ENCODE measurements around the gene MAGIX.
"Not testable (repeated sequence)": the region's sequence is repeated elsewhere in the genome, so short reads cannot be mapped to it uniquely, and the experiment has no call there.

Gene MAGIX

GRCh38 chrX:49139713-49140112 is 22.8 kb upstream of the MAGIX start:
- Histone ChIP-seq H3K27me3 (ENCODE audit: control insufficient read depth in 1 of 2, insufficient read depth in 2 of 2, low read length in 2 of 2) (no peaks in the 10 kb centered on the region), H3K36me3 (ENCODE audit: control insufficient read depth in 1 of 2, insufficient read depth in 2 of 2, low read length in 2 of 2) (no peaks in the 10 kb centered on the region), H3K27ac (ENCODE audit: low read depth, low read length) (no peak overlapping the region), H3K4me3 (ENCODE audit: low read depth in 1 of 2, low read length in 2 of 2) (no peak overlapping the region), H3K9ac (ENCODE audit: low read depth in 1 of 2, low read length in 2 of 2) (no peak overlapping the region), H3K4me1 (ENCODE audit: control insufficient read depth in 1 of 2, insufficient read depth in 2 of 2, low read length in 2 of 2) (no peaks in the 10 kb centered on the region), H3K9me3 (ENCODE audit: control insufficient read depth in 1 of 2, low read length in 2 of 2) (peaks cover 13 to 21% of the 10 kb centered on the region in 2 donors)

DNA sequence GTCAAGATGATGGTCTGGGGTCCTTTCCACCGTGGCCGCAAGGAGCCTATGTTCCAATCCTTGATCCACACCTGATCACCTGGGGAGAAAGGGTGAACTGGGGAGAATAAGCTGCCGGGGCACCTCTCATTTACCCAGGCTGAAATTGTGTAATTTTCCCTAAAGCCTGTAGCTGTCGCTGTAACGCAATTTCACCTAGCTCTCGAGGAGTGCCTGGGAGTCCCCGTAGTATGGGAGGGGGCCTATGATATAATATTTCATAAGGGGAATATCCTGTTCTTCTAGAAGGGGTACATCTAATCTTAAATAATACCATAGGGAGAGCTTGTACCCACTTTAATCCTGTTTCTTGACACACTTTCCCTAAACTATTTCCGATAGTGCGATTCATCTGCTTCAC is 20.3 kb upstream of the MAGIX start:
- not testable (repeated sequence) for H3K36me3 ChIP-seq (ENCODE audit: control insufficient read depth in 1 of 2, insufficient read depth in 2 of 2, low read length in 2 of 2); H3K27ac ChIP-seq (ENCODE audit: low read depth, low read length)
- peaks cover 13 to 21% of the 10 kb centered on the region in 2 donors for H3K9me3 ChIP-seq (ENCODE audit: control insufficient read depth in 1 of 2, low read length in 2 of 2)

GRCh38 chrX:49143154-49143553 is 19.4 kb upstream of the MAGIX start:
- not testable (repeated sequence) for H3K9ac ChIP-seq (ENCODE audit: low read depth in 1 of 2, low read length in 2 of 2); H3K27me3 ChIP-seq (ENCODE audit: control insufficient read depth in 1 of 2, insufficient read depth in 2 of 2, low read length in 2 of 2); H3K4me1 ChIP-seq (ENCODE audit: control insufficient read depth in 1 of 2, insufficient read depth in 2 of 2, low read length in 2 of 2); H3K27ac ChIP-seq (ENCODE audit: low read depth, low read length); H3K4me3 ChIP-seq (ENCODE audit: low read depth in 1 of 2, low read length in 2 of 2); H3K36me3 ChIP-seq (ENCODE audit: control insufficient read depth in 1 of 2, insufficient read depth in 2 of 2, low read length in 2 of 2)
- peaks cover 13 to 21% of the 10 kb centered on the region in 2 donors for H3K9me3 ChIP-seq (ENCODE audit: control insufficient read depth in 1 of 2, low read length in 2 of 2)

More for the DNA sequence above, 20.3 kb upstream of the MAGIX start:
- H3K27me3 ChIP-seq (ENCODE audit: control insufficient read depth in 1 of 2, insufficient read depth in 2 of 2, low read length in 2 of 2); H3K9ac ChIP-seq (ENCODE audit: low read depth in 1 of 2, low read length in 2 of 2); H3K4me1 ChIP-seq (ENCODE audit: control insufficient read depth in 1 of 2, insufficient read depth in 2 of 2, low read length in 2 of 2); H3K4me3 ChIP-seq (ENCODE audit: low read depth in 1 of 2, low read length in 2 of 2): not testable (repeated sequence)

DNA sequence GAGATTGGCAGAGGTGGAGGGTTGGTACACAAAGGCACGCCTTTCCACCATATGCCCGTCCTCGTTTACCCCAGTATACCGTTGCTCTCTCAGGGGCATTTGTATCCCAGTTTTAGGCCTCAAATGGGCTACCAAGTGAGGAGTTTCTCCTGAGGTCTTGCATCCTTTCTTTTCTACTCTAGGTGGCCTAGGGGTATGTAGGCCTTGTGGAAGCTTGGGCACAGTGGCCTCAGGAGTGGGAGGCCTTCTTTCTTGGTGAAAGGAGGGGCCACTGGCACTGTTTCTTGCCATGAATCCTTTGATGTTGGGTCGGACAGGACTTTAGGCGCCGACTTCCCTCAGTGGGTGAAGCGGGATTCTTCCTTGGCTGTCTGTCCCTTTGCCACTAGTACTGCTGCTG is 15.3 kb upstream of the MAGIX start:
- H3K4me1 ChIP-seq (ENCODE audit: control insufficient read depth in 1 of 2, insufficient read depth in 2 of 2, low read length in 2 of 2), result peaks cover 0 to 7% of the 10 kb centered on the region in 2 donors
- H3K9me3 ChIP-seq (ENCODE audit: control insufficient read depth in 1 of 2, low read length in 2 of 2), result no peaks in the 10 kb centered on the region
- no peak overlapping the region for H3K9ac ChIP-seq (ENCODE audit: low read depth in 1 of 2, low read length in 2 of 2)
- no peaks in the 10 kb centered on the region for H3K36me3 ChIP-seq (ENCODE audit: control insufficient read depth in 1 of 2, insufficient read depth in 2 of 2, low read length in 2 of 2)
- no peaks in the 10 kb centered on the region for H3K27me3 ChIP-seq (ENCODE audit: control insufficient read depth in 1 of 2, insufficient read depth in 2 of 2, low read length in 2 of 2)
- H3K27ac ChIP-seq (ENCODE audit: low read depth, low read length), result no peak overlapping the region
- no peak overlapping the region for H3K4me3 ChIP-seq (ENCODE audit: low read depth in 1 of 2, low read length in 2 of 2)

DNA sequence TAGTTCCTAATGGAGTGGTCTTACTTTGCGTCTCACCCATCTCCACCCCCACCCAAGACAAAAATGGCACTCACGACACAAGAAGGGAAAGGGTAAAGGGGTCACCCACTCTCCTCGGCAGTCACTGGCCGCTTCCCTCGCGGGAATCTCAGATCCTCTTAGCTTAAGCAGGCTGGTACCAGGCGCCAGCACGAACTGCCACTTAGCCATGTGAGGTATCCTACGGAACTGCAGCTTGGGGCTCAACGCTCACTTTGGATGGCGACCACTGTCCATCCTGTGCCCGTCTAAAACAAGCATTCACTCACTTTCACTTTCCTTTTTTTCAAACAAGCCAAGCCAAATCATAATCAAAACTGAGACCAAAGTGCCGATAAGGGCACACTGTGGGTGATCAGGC is 14.6 kb upstream of the MAGIX start:
- Histone ChIP-seq H3K27ac (ENCODE audit: low read depth, low read length) (no peak overlapping the region), H3K9ac (ENCODE audit: low read depth in 1 of 2, low read length in 2 of 2) (no peak overlapping the region), H3K27me3 (ENCODE audit: control insufficient read depth in 1 of 2, insufficient read depth in 2 of 2, low read length in 2 of 2) (no peaks in the 10 kb centered on the region), H3K4me1 (ENCODE audit: control insufficient read depth in 1 of 2, insufficient read depth in 2 of 2, low read length in 2 of 2) (peaks cover 0 to 7% of the 10 kb centered on the region in 2 donors), H3K9me3 (ENCODE audit: control insufficient read depth in 1 of 2, low read length in 2 of 2) (no peaks in the 10 kb centered on the region), H3K36me3 (ENCODE audit: control insufficient read depth in 1 of 2, insufficient read depth in 2 of 2, low read length in 2 of 2) (no peaks in the 10 kb centered on the region), H3K4me3 (ENCODE audit: low read depth in 1 of 2, low read length in 2 of 2) (no peak overlapping the region)

GRCh38 chrX:49148390-49149100 is 14.0 kb upstream of the MAGIX start:
- H3K36me3 ChIP-seq (ENCODE audit: control insufficient read depth in 1 of 2, insufficient read depth in 2 of 2, low read length in 2 of 2); H3K4me3 ChIP-seq (ENCODE audit: low read depth in 1 of 2, low read length in 2 of 2); H3K9me3 ChIP-seq (ENCODE audit: control insufficient read depth in 1 of 2, low read length in 2 of 2); H3K27me3 ChIP-seq (ENCODE audit: control insufficient read depth in 1 of 2, insufficient read depth in 2 of 2, low read length in 2 of 2); H3K9ac ChIP-seq (ENCODE audit: low read depth in 1 of 2, low read length in 2 of 2); H3K4me1 ChIP-seq (ENCODE audit: control insufficient read depth in 1 of 2, insufficient read depth in 2 of 2, low read length in 2 of 2): not testable (repeated sequence)
- peak overlapping the region; percentile 50 for H3K27ac ChIP-seq (ENCODE audit: low read depth, low read length)

GRCh38 chrX:49149291-49149690 is 13.3 kb upstream of the MAGIX start:
- H3K27ac ChIP-seq (ENCODE audit: low read depth, low read length); H3K4me1 ChIP-seq (ENCODE audit: control insufficient read depth in 1 of 2, insufficient read depth in 2 of 2, low read length in 2 of 2); H3K36me3 ChIP-seq (ENCODE audit: control insufficient read depth in 1 of 2, insufficient read depth in 2 of 2, low read length in 2 of 2); H3K27me3 ChIP-seq (ENCODE audit: control insufficient read depth in 1 of 2, insufficient read depth in 2 of 2, low read length in 2 of 2); H3K4me3 ChIP-seq (ENCODE audit: low read depth in 1 of 2, low read length in 2 of 2); H3K9ac ChIP-seq (ENCODE audit: low read depth in 1 of 2, low read length in 2 of 2); H3K9me3 ChIP-seq (ENCODE audit: control insufficient read depth in 1 of 2, low read length in 2 of 2): not testable (repeated sequence)

- H3K36me3 ChIP-seq (ENCODE audit: control insufficient read depth in 1 of 2, insufficient read depth in 2 of 2, low read length in 2 of 2), result no peaks in the 10 kb centered on the region
- no peak overlapping the region for H3K9ac ChIP-seq (ENCODE audit: low read depth in 1 of 2, low read length in 2 of 2)
- H3K9me3 ChIP-seq (ENCODE audit: control insufficient read depth in 1 of 2, low read length in 2 of 2), result no peaks in the 10 kb centered on the region
- H3K27ac ChIP-seq (ENCODE audit: low read depth, low read length), result no peak overlapping the region
- H3K4me3 ChIP-seq (ENCODE audit: low read depth in 1 of 2, low read length in 2 of 2), result no peak overlapping the region
- H3K4me1 ChIP-seq (ENCODE audit: control insufficient read depth in 1 of 2, insufficient read depth in 2 of 2, low read length in 2 of 2), result peaks cover 0 to 1% of the 10 kb centered on the region in 2 donors
- H3K27me3 ChIP-seq (ENCODE audit: control insufficient read depth in 1 of 2, insufficient read depth in 2 of 2, low read length in 2 of 2), result no peaks in the 10 kb centered on the region
These were observed 9.1 kb upstream of the MAGIX start for GRCh38 chrX:49153467-49153866.

- Histone ChIP-seq H3K4me1 (ENCODE audit: control insufficient read depth in 1 of 2, insufficient read depth in 2 of 2, low read length in 2 of 2) (no peaks in the 10 kb centered on the region), H3K4me3 (ENCODE audit: low read depth in 1 of 2, low read length in 2 of 2) (peak overlapping the region; percentile 61 to 70), H3K27ac (ENCODE audit: low read depth, low read length) (peak overlapping the region; percentile 91), H3K9me3 (ENCODE audit: control insufficient read depth in 1 of 2, low read length in 2 of 2) (no peaks in the 10 kb centered on the region), H3K9ac (ENCODE audit: low read depth in 1 of 2, low read length in 2 of 2) (peak overlapping the region; percentile 66 to 75), H3K27me3 (ENCODE audit: control insufficient read depth in 1 of 2, insufficient read depth in 2 of 2, low read length in 2 of 2) (no peaks in the 10 kb centered on the region), H3K36me3 (ENCODE audit: control insufficient read depth in 1 of 2, insufficient read depth in 2 of 2, low read length in 2 of 2) (no peaks in the 10 kb centered on the region)
These were observed 7.2 kb upstream of the MAGIX start for GRCh38 chrX:49155243-49155899.

- no peaks in the 10 kb centered on the region for H3K36me3 ChIP-seq (ENCODE audit: control insufficient read depth in 1 of 2, insufficient read depth in 2 of 2, low read length in 2 of 2)
- H3K27me3 ChIP-seq (ENCODE audit: control insufficient read depth in 1 of 2, insufficient read depth in 2 of 2, low read length in 2 of 2), result no peaks in the 10 kb centered on the region
- peak overlapping the region; percentile 91 for H3K27ac ChIP-seq (ENCODE audit: low read depth, low read length)
- H3K4me3 ChIP-seq (ENCODE audit: low read depth in 1 of 2, low read length in 2 of 2), result peak overlapping the region; percentile 61 to 70
- no peaks in the 10 kb centered on the region for H3K9me3 ChIP-seq (ENCODE audit: control insufficient read depth in 1 of 2, low read length in 2 of 2)
- no peaks in the 10 kb centered on the region for H3K4me1 ChIP-seq (ENCODE audit: control insufficient read depth in 1 of 2, insufficient read depth in 2 of 2, low read length in 2 of 2)
- peak overlapping the region; percentile 66 to 75 for H3K9ac ChIP-seq (ENCODE audit: low read depth in 1 of 2, low read length in 2 of 2)
These were observed 6.4 kb upstream of the MAGIX start for GRCh38 chrX:49155900-49156837.
